Adrenal gland (tissue), 12 donors: ENCODE results near the gene MYO18B. TPM values are rescaled to one million over a fixed set of nuclear protein-coding genes. Genes with fewer than 3 reads are reported as not detected.

Experiments used
- DNase-seq, 7 donors: peaks; one replicate each; pipeline ENCODE4 v3.0.0-alpha.2; 2019 to 2020
- H3K27ac ChIP-seq, 5 donors: fragments of 200-600 bp; sonication (generic) in 4 of 5; 1 replicate in 3 of 5; 2 replicates in 2 of 5; pipeline versions ENCODE4 v1.5.1 to v1.8.0; 2016 to 2020; ENCODE audit warnings: mild to moderate bottlenecking in 1 of 5
- H3K27me3 ChIP-seq: fragments of 200-600 bp; 2 replicates; pipeline ENCODE4 v1.8.0; 2021
- H3K36me3 ChIP-seq, 2 donors: fragments of 200-600 bp; replicated peaks in 1 of 2; 1 replicate in 1 of 2; 2 replicates in 1 of 2; pipeline versions ENCODE4 v1.5.1 to v1.8.0; 2018 to 2022
- H3K4me1 ChIP-seq, 2 donors: fragments of 200-600 bp; replicated peaks in 1 of 2; 1 replicate in 1 of 2; 2 replicates in 1 of 2; pipeline versions ENCODE4 v1.5.1 to v1.8.0; 2018 to 2021
- H3K4me3 ChIP-seq, 4 donors: fragments of 200-600 bp; sonication (generic) in 3 of 4; one replicate each; pipeline ENCODE4 v1.5.1; 2016 to 2018
- H3K9me3 ChIP-seq, 3 donors: fragments of 200-600 bp; sonication (generic) in 1 of 3; replicated peaks in 1 of 3; 1 replicate in 2 of 3; 2 replicates in 1 of 3; pipeline versions ENCODE4 v1.5.1 to v1.8.0; 2016 to 2021
- CTCF ChIP-seq, 6 experiments: fragments of 450-650 bp in 4 of 6; fragments of 200-600 bp in 2 of 6; sonication (generic) in 1 of 6; IDR thresholded peaks; 1 replicate in 5 of 6; 2 replicates in 1 of 6; pipeline versions ENCODE4 v1.5.1 to v1.8.0; 2016 to 2021; ENCODE audit warnings: antibody characterized with exemption in 6 of 6, mild to moderate bottlenecking in 2 of 6, moderate library complexity in 1 of 6
- POLR2A ChIP-seq, 2 donors: fragments of 450-650 bp; IDR thresholded peaks; one replicate each; pipeline ENCODE4 v1.6.1; 2017; ENCODE audit warnings: antibody characterized with exemption in 2 of 2, mild to moderate bottlenecking in 2 of 2, moderate library complexity in 1 of 2
- WGBS, 4 donors: extraction: QIAGEN DNeasy Blood & Tissue Kit in 2 of 4; methylation state at CpG; one replicate each; pipeline versions ENCODE4 v1.1.5 to v1.1.7; 2013 to 2017; 5-methylcytosine and 5-hydroxymethylcytosine counted together
- intact Hi-C, 2 donors: fragments of 100-400 bp; cut with DNase I; formaldehyde crosslinking; loops; one replicate each; pipeline versions ENCODE4 v1.14.1 to v1.15.0; 2022 to 2023
- polyA plus RNA-seq, 3 donors: library from polyadenylated mRNA; stranded (reverse); fragments of 200-250 nt in 2 of 3; fragments of 350-450 nt in 1 of 3; fragmentation: Illumina TruSeq in 1 of 3; extraction: RNeasy Lipid Tissue Mini Kit (QIAGEN cat#74804) in 1 of 3; gene quantifications; one replicate each; pipeline ENCODE4 v1.2.3, GENCODE V29; 2013 to 2014
- total RNA-seq, 9 donors: library from RNA; depleted of rRNA in 4 of 9; stranded (reverse); fragments of >200 nt in 4 of 9; fragments of 120-200 nt in 1 of 9; fragmentation: NEBNext Ultra II Directional in 1 of 9; extraction: Animal tissue kit (Norgen Biotek cat#: 25700) in 1 of 9; gene quantifications; one replicate each; pipeline versions ENCODE4 v1.1.0 to v1.2.4, GENCODE V29; 2013 to 2023
- donor health status: healthy with polysubstance abuse.
- donor health status: Bipolar disorder and iron deficiency.
- donor health status: DM: yes; HTN: yes; CAD: no.
- donor health status: DM: no; HTN: no; CAD: no.
- donor health status: DM: no; HTN: no; CAD: no.
- donor health status: DM: yes; HTN: yes; CAD: no.

MYO18B gene
- total and polyA plus RNA-seq, 12 donors = 0.08 to 1.1 (median 0.18) TPM

GRCh38 chr22:25962711-25963110 is 220.7 kb downstream of the MYO18B start:
- Histone ChIP-seq H3K4me1 (no peaks in the 10 kb centered on the region), H3K27me3 (no peaks in the 10 kb centered on the region), H3K4me3 (no peak overlapping the region), H3K36me3 (no peaks in the 10 kb centered on the region), H3K9me3 (no peaks in the 10 kb centered on the region), H3K27ac (no peak overlapping the region)
- TF ChIP-seq CTCF (IDR thresholded peaks at IDR 0.05) (no peak), POLR2A (IDR thresholded peaks at IDR 0.05) (no peak)
- whole genome bisulfite sequencing, 4 donors = 79 to 87% (median 84%) methylated on average over 2 of the region's 2 CpGs
- intact Hi-C loops = no loop called here
- no peak for DNase-seq

GRCh38 chr22:25964961-25965730 is 223.2 kb downstream of the MYO18B start:
- Histone ChIP-seq H3K27me3 (no peaks in the 10 kb centered on the region), H3K27ac (no peak overlapping the region), H3K4me1 (no peaks in the 10 kb centered on the region), H3K4me3 (no peak overlapping the region), H3K36me3 (no peaks in the 10 kb centered on the region), H3K9me3 (no peaks in the 10 kb centered on the region)
- intact Hi-C loops = no loop called here
- DNase-seq = no peak
- TF ChIP-seq POLR2A (IDR thresholded peaks at IDR 0.05) (no peak), CTCF (IDR thresholded peaks at IDR 0.05) (no peak)
- WGBS, 4 donors = 83 to 87% (median 84%) methylated on average over 10 of the region's 10 CpGs

GRCh38 chr22:25966448-25966913 is 224.5 kb downstream of the MYO18B start:
- DNase-seq = no peak
- Histone ChIP-seq H3K4me1 (no peaks in the 10 kb centered on the region), H3K36me3 (no peaks in the 10 kb centered on the region), H3K4me3 (no peak overlapping the region), H3K27me3 (no peaks in the 10 kb centered on the region), H3K27ac (no peak overlapping the region), H3K9me3 (no peaks in the 10 kb centered on the region)
- intact Hi-C loops = no loop called here
- TF ChIP-seq POLR2A (IDR thresholded peaks at IDR 0.05) (no peak), CTCF (IDR thresholded peaks at IDR 0.05) (no peak)
- WGBS, 4 donors = 9 to 12% (median 9%) methylated on average over 8 of the region's 8 CpGs

GRCh38 chr22:25969286-25969685 is 227.3 kb downstream of the MYO18B start:
- TF ChIP-seq POLR2A (IDR thresholded peaks at IDR 0.05) = no peak
- TF ChIP-seq CTCF (IDR thresholded peaks at IDR 0.05) = no peak
- H3K9me3 ChIP-seq = no peaks in the 10 kb centered on the region
- H3K27ac ChIP-seq = no peak overlapping the region
- H3K4me3 ChIP-seq = no peak overlapping the region
- DNase-seq = no peak
- intact Hi-C loops = no loop called here
- H3K36me3 ChIP-seq = no peaks in the 10 kb centered on the region
- H3K27me3 ChIP-seq = no peaks in the 10 kb centered on the region
- H3K4me1 ChIP-seq = no peaks in the 10 kb centered on the region
